Peyer's patch (tissue), 4 donors: ENCODE results near the gene ABLIM1.

Experiments
- POLR2A ChIP-seq, 2 donors: fragments of 450-650 bp; IDR thresholded peaks; one replicate each; pipeline ENCODE4 v1.5.1; 2017; ENCODE audit warnings: antibody characterized with exemption in 2 of 2, mild to moderate bottlenecking in 2 of 2, moderate library complexity in 2 of 2
- TF ChIP-seq, protein P1 (sequence below), 6 experiments: fragments of 450-650 bp in 4 of 6; fragments of 200-600 bp in 2 of 6; sonication (generic) in 1 of 6; IDR thresholded peaks; one replicate each; pipeline ENCODE4 v1.5.1; 2017 to 2019; ENCODE audit warnings: antibody characterized with exemption in 6 of 6, mild to moderate bottlenecking in 3 of 6, moderate library complexity in 1 of 6

- no peak for TF ChIP-seq POLR2A (IDR thresholded peaks at IDR 0.05)
- TF ChIP-seq, protein P1, sequence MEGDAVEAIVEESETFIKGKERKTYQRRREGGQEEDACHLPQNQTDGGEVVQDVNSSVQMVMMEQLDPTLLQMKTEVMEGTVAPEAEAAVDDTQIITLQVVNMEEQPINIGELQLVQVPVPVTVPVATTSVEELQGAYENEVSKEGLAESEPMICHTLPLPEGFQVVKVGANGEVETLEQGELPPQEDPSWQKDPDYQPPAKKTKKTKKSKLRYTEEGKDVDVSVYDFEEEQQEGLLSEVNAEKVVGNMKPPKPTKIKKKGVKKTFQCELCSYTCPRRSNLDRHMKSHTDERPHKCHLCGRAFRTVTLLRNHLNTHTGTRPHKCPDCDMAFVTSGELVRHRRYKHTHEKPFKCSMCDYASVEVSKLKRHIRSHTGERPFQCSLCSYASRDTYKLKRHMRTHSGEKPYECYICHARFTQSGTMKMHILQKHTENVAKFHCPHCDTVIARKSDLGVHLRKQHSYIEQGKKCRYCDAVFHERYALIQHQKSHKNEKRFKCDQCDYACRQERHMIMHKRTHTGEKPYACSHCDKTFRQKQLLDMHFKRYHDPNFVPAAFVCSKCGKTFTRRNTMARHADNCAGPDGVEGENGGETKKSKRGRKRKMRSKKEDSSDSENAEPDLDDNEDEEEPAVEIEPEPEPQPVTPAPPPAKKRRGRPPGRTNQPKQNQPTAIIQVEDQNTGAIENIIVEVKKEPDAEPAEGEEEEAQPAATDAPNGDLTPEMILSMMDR (IDR thresholded peaks at IDR 0.05) = no peak
Observed at GRCh38 chr10:114635101-114635500, 23.0 kb downstream of the ABLIM1 start.
